ENCODE data around the gene ARL5A.

- TF ChIP-seq CTCF (IDR thresholded peaks at IDR 0.05) (no peak), POLR2A (IDR thresholded peaks at IDR 0.05) (no peak)
Measured at GRCh38 chr2:151843691-151844061, 15.5 kb upstream of the ARL5A start.

Measured in lower leg skin (tissue), 3 donors.